ENCODE results near the gene ZRANB3.

GRCh38 chr2:135190799-135191198, 340.2 kb downstream of the ZRANB3 start:
- no peak for TF ChIP-seq CTCF (IDR thresholded peaks at IDR 0.05)
- TF ChIP-seq POLR2A (IDR thresholded peaks at IDR 0.05), result no peak
